Measurements from ENCODE around the gene AKIRIN2.

- no peak for TF ChIP-seq POLR2A (IDR thresholded peaks at IDR 0.05)
- no peak for TF ChIP-seq CTCF (IDR thresholded peaks at IDR 0.05)
- no peak for TF ChIP-seq POLR2AphosphoS5 (IDR thresholded peaks at IDR 0.05)
Observed at GRCh38 chr6:87718662-87719433, 16.8 kb upstream of the AKIRIN2 start.
